NCI-H748 (cell line): ENCODE data around the gene GCA.

Experiments
- DNase-seq: peaks from one replicate; lab custom pipeline; 2025; ENCODE audit not compliant: unreplicated experiment; lab: John Stamatoyannopoulos, UW

GCA gene

GRCh38 chr2:162343824-162344616 lies at the start of gene GCA:
Gene GCA, plus strand, starts transcription at chr2:162344132. Its CDS starts 117 bp downstream, at chr2:162344249.
- DNase-seq = peak; percentile 99

GRCh38 chr2:162295009-162295408 lies 48.9 kb upstream of the GCA start:
- no peak for DNase-seq

GRCh38 chr2:162297925-162298552 lies 45.9 kb upstream of the GCA start:
- peak; percentile 78 for DNase-seq

GRCh38 chr2:162298669-162299335 lies 45.1 kb upstream of the GCA start:
- DNase-seq = no peak

GRCh38 chr2:162300266-162300665 lies 43.7 kb upstream of the GCA start:
- DNase-seq = no peak

- DNase-seq = peak; percentile 74
Observed at GRCh38 chr2:162301151-162301804, 42.7 kb upstream of the GCA start.

GRCh38 chr2:162301877-162302276 lies 42.1 kb upstream of the GCA start:
- no peak for DNase-seq

- DNase-seq = no peak
Observed at GRCh38 chr2:162305901-162306300, 38.0 kb upstream of the GCA start.

- DNase-seq = no peak
Observed at GRCh38 chr2:162308747-162309503, 35.0 kb upstream of the GCA start.

GRCh38 chr2:162312853-162313252 lies 31.1 kb upstream of the GCA start:
- no peak for DNase-seq

GRCh38 chr2:162315938-162316337 lies 28.0 kb upstream of the GCA start:
- no peak for DNase-seq

GRCh38 chr2:162316590-162316989 lies 27.3 kb upstream of the GCA start:
- DNase-seq = no peak

- no peak for DNase-seq
Observed at GRCh38 chr2:162317058-162317742, 26.7 kb upstream of the GCA start.

- DNase-seq = peak; percentile 37
Observed at GRCh38 chr2:162317861-162318327, 26.0 kb upstream of the GCA start.

- peak; percentile 89 for DNase-seq
Observed at GRCh38 chr2:162318328-162319180, 25.4 kb upstream of the GCA start, which contains the start of gene IFIH1. Gene IFIH1, minus strand, starts transcription at chr2:162318684. Its CDS starts 377 bp downstream, at chr2:162318307.

- no peak for DNase-seq
Observed at GRCh38 chr2:162320864-162321517, 22.9 kb upstream of the GCA start.

- no peak for DNase-seq
Observed at GRCh38 chr2:162324953-162325352, 19.0 kb upstream of the GCA start.

- DNase-seq = no peak
Observed at GRCh38 chr2:162327134-162327769, 16.7 kb upstream of the GCA start.
